Glutamatergic neuron (in vitro differentiated cells): ENCODE measurements around the gene CCDC187. TPM values are rescaled to one million over a fixed set of nuclear protein-coding genes. Genes with fewer than 3 reads are reported as not detected.

ENCODE experiments used
- DNase-seq: peaks from one replicate; pipeline ENCODE4 v3.0.0; 2022
- H3K27ac Mint-ChIP-seq: one replicate; pipeline ENCODE4 v1.8.0; 2020; ENCODE audit warnings: mild to moderate bottlenecking, mixed read lengths, inconsistent platforms; ENCODE audit not compliant: unreplicated experiment
- H3K27me3 Mint-ChIP-seq: one replicate; pipeline ENCODE4 v1.8.0; 2020; ENCODE audit warnings: mild to moderate bottlenecking, moderate library complexity, mixed read lengths, inconsistent platforms; ENCODE audit not compliant: unreplicated experiment
- H3K36me3 Mint-ChIP-seq: one replicate; pipeline ENCODE4 v1.8.0; 2020; ENCODE audit warnings: mild to moderate bottlenecking, mixed read lengths, inconsistent platforms; ENCODE audit not compliant: unreplicated experiment
- H3K4me1 Mint-ChIP-seq: one replicate; pipeline ENCODE4 v1.8.0; 2020; ENCODE audit warnings: mild to moderate bottlenecking, low read depth, mixed read lengths, inconsistent platforms; ENCODE audit not compliant: unreplicated experiment
- H3K4me3 Mint-ChIP-seq: one replicate; pipeline ENCODE4 v1.8.0; 2020; ENCODE audit warnings: mild to moderate bottlenecking, mixed read lengths, inconsistent platforms; ENCODE audit not compliant: unreplicated experiment
- H3K9me3 Mint-ChIP-seq: one replicate; pipeline ENCODE4 v1.8.0; 2020; ENCODE audit warnings: mild to moderate bottlenecking, moderate library complexity, mixed read lengths, inconsistent platforms; ENCODE audit not compliant: unreplicated experiment
- CTCF ChIP-seq: fragments of 200-600 bp; sonication (generic); IDR thresholded peaks from one replicate; pipeline ENCODE4 v1.5.0; 2021; ENCODE audit not compliant: partially characterized antibody, unreplicated experiment
- total RNA-seq: library from RNA; stranded (reverse); fragmentation: NEBNext Ultra II Directional; extraction: Animal tissue kit (Norgen Biotek cat#: 25700); gene quantifications from one replicate; pipeline ENCODE4 v1.2.1, GENCODE V29; 2021; ENCODE audit not compliant: unreplicated experiment

CCDC187 gene
- total RNA-seq, 1 donor from 2014 or later: 15.8 TPM

GRCh38 chr9:136345281-136346156 is 41.6 kb upstream of the CCDC187 start:
- H3K4me1 Mint-ChIP-seq: no peaks in the 10 kb centered on the region
- H3K4me3 Mint-ChIP-seq: no peak overlapping the region

GRCh38 chr9:136344544-136345280 is 40.8 kb upstream of the CCDC187 start:
- Mint-ChIP-seq H3K4me1 (no peaks in the 10 kb centered on the region), H3K9me3 (peaks cover 2% of the 10 kb centered on the region), H3K27me3 (peaks cover 21% of the 10 kb centered on the region), H3K27ac (peak overlapping the region; percentile 17), H3K36me3 (no peaks in the 10 kb centered on the region), H3K4me3 (peak overlapping the region; percentile 46)
- TF ChIP-seq CTCF: no peak
- no peak for DNase-seq

More at GRCh38 chr9:136345281-136346156, 41.6 kb upstream of the CCDC187 start:
- peak overlapping the region; percentile 22 for H3K27ac Mint-ChIP-seq
- H3K27me3 Mint-ChIP-seq: peaks cover 21% of the 10 kb centered on the region
- H3K9me3 Mint-ChIP-seq: peaks cover 2% of the 10 kb centered on the region
- no peaks in the 10 kb centered on the region for H3K36me3 Mint-ChIP-seq
- peak; percentile 83 for DNase-seq
- no peak for TF ChIP-seq CTCF

- no peak for DNase-seq
These were observed 40.0 kb upstream of the CCDC187 start for GRCh38 chr9:136343884-136344269.

DNA sequence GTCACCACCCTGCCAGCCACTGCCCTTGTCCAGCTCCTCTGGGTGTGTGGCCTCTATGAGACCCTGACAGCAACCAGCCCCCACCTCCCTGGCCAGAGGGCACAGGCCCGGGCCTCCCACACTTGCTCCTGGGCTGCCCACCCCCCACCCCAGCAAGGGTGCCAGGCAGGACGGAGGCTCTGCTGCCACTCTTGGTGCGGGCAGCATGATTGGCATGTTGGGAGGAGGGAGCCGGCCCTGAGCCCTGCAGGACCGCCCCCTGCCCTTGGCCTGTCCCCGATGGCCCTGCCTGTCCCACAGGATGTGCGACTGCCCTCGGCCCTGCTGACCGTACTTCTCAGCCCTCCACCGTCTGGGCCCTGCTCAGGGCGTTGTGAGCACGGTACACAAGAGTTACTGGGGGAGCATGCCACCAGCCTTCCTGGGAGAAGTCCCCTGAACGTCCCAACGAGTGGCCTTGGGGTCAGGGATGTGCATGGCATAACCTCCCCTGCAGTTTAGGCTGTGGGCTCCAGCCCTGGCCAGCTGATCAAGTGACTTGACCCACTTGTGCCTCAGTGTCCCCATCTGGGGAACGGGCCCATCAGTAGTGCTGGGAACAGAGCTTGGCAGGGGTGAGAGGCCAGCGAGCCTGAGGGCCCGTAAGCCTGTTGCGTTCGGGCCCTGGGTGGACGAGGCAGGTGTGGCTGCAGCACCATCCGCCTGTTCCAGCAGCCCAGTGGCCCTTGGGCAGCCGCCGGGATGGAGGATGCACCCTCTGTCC is 39.4 kb upstream of the CCDC187 start:
- H3K9me3 Mint-ChIP-seq: peaks cover 2% of the 10 kb centered on the region
- no peak overlapping the region for H3K27ac Mint-ChIP-seq
- DNase-seq: no peak
- no peak overlapping the region for H3K4me3 Mint-ChIP-seq
- no peaks in the 10 kb centered on the region for H3K36me3 Mint-ChIP-seq
- no peak for TF ChIP-seq CTCF
- H3K27me3 Mint-ChIP-seq: peaks cover 17% of the 10 kb centered on the region
- H3K4me1 Mint-ChIP-seq: no peaks in the 10 kb centered on the region

More at GRCh38 chr9:136343884-136344269, 40.0 kb upstream of the CCDC187 start:
- Mint-ChIP-seq H3K4me1 (no peaks in the 10 kb centered on the region), H3K27ac (no peak overlapping the region), H3K4me3 (no peak overlapping the region), H3K9me3 (peaks cover 2% of the 10 kb centered on the region), H3K36me3 (no peaks in the 10 kb centered on the region), H3K27me3 (peaks cover 17% of the 10 kb centered on the region)
- no peak for TF ChIP-seq CTCF
